GM21825 (cell line): Measurements from ENCODE around the gene VSTM2B.
"Not testable (repeated sequence)": the region's sequence is repeated elsewhere in the genome, so short reads cannot be mapped to it uniquely, and the experiment has no call there.

Experiments used
- ATAC-seq: cut with Tn5 transposase; IDR thresholded peaks from one replicate; pipeline ENCODE4 v1.9.1; 2021; ENCODE audit warnings: mild to moderate bottlenecking, moderate library complexity; ENCODE audit not compliant: unreplicated experiment

VSTM2B gene

DNA sequence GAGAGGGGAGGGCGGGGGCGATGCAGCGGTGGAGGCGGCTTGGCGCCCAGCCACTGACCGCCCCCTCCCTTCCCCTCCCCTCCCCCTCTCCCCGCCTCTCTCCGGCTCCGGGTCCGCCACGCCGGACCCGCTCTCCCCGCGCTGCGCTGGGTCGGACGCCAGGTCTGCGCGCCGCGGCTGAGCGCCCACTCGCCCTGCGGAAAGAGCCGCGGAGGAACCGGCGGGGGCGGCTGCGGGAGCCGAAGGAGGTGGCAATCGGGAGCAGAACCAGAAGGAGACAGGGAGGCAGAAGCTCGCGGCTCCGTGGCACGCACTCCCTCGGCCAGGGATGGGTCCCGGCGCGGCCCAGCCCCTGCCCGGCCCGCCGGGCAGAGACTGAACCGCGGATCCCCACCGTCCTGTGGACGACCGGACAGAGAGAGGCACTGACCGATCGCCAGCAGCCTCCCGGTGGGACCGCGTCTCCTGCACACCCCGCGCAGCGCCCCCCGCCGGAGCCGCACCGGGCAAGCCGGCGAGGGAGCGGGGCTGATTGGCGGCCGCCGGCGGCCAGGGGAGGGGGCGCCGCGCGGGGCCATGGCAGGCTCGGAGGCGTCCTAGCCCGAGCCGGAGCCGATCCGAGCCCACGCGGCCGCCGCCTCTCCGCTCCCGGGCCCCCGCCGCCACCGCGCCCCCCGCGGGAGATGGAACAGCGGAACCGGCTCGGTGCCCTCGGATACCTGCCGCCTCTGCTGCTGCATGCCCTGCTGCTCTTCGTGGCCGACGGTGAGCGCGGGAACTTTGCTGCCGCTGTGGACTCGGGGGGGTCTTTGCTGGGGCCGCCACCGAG is at the start of gene VSTM2B:
TSS of gene VSTM2B (plus strand) at position 94 of the 829 bp plus-strand sequence. CDS start at position 684, 590 bp downstream.
- no peak for ATAC-seq

DNA sequence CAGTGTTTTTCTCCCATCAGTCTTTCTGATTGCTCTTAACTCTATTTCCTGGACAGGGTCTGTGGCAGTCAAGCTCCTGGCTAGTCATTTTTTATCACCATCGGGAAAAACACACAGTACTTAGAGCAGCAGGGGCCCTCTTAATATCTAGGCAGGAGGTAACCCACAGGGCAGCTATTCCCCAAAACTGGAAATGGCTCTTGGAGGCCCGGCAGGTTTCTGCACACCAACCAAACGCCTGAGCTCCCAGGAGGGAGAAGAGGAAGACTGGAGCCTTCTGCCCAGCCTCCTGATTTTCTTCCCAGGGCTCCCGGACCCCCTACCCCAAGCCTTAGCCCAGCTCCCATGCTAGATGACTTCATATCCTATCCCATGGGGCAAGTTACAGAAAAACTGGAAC is 49.3 kb upstream of the VSTM2B start:
- ATAC-seq, result no peak

DNA sequence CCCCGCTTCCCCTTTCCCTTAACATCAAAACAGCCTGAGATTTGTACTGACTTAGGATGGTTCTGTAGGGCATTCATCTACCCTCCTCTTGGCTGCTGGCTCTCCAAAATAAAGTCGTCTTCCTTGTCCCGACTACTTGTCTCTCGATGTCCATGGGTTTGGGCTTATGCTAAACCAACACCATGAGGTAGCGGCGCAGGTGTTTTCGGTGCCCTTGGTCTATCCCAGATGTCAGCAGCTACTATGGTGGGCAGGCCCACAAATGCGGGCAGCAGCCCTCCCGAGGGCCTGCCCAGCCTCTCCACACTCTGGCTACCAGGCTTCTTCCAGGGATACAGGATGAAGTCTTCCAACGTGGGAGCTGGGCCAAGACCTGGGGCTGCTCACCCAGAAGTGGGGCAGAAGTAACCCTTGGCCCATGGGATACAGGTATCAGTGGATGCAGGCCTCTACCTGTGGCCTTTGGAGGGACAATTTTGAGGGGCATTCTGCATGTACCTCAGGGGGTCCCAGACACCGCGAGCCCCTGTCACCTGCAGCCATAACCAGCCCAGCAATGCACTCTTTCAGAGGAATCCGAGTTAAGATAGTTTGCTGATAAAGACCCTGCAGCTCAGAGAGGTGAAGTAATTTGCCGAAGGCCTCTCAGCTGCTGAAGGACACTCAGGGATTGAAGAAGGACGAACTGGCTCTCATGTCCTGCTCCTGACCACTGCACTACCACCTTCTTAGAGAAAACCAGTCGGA is 47.8 kb upstream of the VSTM2B start:
- no peak for ATAC-seq

DNA sequence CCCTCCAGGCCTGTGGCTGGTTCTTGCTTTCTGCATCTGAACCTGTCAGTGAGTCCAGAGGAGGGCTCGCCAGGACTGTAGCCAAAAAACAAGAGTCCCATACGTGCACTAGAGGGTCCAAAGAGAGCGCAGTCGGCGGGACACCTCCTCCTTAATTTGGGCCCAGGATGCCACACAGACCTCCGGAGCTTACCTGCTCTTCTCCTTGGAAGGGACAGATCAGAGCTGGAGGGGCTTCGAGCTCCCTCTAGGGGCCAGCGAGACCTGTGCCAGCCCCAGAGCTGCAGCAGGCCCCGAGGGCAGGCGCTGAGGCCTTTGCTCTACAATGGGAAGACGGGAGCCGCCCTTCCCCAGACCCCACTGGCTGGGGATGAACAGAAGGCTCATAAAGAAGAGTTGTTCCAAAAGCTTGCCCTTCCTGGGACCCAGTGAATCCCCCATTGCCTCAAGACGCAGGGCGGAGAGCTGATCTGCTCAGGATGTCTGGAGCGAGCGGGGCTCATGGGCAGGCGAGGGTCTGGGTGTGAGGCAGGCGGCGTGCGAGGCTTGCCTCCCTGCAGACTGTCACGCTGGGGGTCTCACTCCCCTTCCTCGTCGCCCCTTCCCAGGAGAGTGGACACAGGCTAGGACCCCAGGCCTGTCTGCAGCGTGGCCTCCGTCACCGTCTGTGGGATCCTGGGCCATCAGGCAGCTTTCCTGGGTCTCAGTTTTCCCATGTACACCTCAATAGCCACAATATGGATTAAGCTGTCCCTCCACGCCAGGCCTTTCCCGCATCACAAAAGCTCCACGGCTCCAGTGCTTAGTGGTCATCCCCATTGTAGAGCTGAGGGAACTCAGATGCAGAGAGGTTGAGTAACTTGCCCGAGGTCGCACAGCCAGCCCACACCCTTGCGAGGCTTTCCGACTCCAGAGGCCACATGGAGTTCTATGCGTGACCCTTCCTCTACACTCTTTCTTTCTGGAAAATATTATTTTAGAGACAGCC is 46.9 kb upstream of the VSTM2B start:
- no peak for ATAC-seq

DNA sequence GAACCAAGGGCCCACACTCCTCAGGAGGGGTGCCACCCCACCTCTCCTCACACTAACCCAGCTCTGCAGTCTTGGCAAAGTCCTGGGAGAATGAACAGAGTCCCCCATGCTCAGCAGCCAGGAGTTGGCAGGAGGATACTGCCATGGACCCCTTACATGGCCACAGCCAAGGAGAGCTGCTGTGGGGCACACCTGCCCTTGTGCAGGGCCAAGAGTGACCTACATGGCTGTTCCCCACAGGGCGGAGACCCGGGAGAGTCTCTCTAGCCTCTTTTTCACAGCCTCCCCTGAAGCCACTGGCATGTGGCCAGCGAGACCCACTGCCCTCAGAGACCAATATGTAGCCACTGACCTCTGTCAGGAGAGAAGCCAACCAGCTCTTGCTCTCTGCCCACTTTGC is 45.9 kb upstream of the VSTM2B start:
- no peak for ATAC-seq

DNA sequence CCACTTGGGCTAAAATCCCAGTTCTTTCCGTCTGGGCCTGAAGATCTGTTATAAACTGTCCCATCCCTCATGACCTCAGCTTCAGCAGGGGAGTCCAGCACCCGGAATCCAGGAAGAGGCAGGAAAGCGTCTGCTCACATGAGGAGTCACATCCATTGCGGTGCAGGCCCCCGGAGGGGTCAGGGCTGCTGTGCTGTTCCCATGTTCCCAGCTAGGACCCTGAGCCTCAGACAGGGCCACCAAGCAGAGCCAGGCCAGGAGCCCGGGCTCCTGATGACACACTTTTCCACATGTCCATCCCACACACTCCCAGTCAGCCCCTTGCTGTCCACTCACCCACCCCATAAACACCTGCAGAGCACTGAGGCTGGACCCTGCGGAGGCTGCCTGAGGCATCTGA is 45.3 kb upstream of the VSTM2B start:
- ATAC-seq, result no peak

DNA sequence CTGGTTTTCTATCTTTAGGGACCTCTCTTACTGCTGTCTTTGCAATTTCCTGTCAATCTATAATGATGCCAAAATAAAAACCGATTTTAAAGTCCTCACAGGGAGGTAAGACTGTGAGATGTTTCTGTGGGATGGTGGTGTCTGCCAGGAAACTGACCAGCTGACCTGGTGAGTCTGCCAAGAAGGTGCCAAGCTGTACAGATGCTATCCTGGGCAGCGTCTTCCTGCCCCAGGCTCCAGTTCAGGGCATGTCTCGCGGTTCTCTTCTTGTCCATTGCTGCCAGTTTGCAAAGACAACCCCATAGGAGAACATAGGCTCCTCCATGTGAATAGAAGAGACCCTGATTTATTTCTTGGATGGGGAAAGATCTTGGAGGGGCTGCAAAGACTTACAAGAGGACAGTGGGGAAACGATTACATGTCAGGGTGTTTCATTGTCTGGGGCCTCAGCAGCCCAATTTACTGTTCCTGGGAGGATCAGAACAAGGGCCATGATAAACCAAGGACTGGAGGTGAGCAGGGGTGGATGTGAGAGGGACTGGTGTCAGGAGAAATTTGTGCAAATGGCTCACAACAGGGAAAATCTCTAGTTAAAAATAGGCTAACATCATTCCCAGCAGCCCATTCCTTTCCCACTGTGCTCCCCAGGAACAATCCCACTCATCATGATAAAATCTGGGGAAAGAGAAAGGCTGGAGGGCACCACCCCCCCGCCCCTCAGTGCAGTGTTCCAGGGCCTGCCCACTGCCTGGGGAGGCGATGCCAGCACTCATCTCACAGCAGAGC is 42.7 kb upstream of the VSTM2B start:
- ATAC-seq, result no peak

DNA sequence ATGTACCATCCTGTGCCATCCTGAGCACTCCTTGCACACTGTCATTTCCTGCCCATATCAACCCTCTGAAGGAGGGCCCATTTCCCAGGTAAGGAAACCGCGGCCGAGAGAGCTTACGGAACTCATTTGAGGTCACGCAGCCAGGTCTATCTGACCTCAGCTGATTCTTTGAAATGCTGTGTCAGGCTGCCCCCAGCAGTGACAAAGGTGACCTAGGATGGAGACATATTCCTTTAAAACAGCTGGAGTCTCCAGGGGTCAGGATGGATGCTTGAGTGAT is 42.2 kb upstream of the VSTM2B start:
- ATAC-seq, result no peak

DNA sequence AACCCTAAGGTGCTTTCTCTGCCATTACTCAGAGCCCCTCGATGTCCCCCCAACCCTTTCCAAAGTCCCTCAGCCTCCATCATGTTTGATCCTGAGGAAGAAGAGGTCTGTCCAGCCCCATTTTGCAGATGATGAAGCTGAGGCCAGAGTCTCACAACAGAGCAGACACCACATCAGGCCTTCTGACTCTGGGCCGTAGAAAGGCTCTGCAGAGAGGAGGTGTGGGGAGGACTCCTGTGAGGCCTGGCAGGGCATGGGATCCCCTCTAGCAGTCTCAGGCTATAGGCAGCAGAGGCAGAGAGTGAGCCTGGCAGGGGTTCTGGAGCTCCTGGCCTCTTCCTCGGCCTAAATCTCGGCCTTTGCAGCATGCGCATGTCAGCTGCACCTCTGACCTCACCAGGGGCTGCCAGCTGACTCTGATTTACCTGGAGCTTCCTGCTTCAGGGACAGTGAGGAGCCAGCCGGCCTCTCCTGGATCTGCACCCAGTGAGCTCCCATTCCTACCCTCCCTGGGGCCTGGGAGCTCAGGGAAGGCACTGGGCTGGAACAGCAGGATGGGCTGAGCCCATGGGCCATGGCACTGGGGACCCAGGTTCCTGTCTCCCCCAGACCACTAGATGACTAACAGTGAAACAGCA is 41.7 kb upstream of the VSTM2B start:
- ATAC-seq, result no peak

DNA sequence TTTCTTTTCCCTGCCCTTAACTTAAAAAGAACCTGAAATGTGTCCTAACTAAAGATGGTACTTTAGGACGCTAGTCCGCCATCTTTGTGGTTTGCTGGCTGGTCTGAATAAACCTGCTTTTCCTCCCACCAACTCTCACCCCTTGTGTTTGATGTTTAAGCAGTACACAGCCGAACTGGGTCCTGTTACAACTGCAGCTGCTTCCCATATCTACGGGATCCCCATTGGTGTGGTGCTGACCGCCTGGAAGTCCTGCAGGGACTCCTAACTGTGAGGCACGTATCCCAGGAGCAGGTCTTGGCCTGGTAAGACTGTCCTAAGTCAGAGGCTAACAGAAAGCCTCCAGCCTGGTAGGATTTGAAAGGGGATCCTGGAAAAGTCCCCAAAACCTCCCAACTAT is 40.9 kb upstream of the VSTM2B start:
- ATAC-seq, result no peak

DNA sequence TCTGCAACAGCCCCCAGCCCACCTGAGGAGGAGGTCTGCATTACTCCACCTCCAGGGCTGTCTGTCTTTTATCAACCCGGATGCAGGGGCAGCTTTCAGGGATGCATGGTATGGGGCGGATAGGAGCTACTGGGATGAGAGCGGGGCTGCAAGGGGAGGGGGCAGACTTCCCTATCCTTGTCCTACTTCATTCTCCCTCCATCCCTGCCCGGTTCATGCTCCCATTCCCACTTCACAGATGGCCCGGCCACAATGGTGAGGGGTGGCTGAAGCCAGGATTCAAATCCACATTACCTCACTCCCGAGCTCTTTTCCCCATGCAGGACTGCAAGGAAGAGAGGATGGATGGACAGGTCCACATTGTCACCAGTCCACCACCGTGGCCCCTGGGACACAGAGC is 40.5 kb upstream of the VSTM2B start:
- ATAC-seq, result no peak

DNA sequence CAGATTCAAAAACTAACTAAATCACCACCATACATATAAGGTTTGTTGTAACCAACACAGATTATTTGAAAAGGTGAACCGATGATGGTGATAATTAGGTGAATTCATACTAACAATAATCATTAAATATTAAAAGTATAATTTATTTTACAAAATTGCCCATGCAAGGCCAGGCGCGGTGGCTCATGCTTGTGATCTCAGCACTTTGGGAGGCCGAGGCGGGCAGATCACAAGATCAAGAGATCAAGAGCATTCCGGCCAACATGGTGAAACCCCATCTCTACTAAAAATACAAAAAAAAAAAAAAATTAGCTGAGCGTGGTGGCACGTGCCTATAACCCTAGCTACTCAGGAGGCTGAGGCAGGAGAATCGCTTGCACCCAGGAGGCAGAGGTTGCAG is 38.8 kb upstream of the VSTM2B start:
- ATAC-seq, result not testable (repeated sequence)

DNA sequence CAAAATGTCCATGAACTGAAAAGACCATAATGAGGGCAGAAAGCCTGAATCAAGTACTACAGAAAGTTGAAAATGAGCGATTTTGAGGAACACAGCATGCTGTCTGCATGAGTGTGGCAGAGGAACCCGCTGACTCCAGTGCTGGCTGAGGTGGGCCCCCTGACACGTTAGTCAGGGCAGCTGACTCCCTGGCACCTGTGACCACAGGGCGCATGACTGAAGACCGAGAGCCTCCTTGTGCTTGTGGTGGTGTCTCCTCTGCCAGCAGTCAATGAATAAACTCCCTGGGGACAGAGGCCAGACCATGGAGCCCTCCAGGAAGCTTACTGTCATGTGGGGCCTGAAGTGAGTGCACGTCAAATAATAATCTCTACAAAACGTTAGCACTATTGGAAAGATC is 38.4 kb upstream of the VSTM2B start:
- ATAC-seq, result no peak

DNA sequence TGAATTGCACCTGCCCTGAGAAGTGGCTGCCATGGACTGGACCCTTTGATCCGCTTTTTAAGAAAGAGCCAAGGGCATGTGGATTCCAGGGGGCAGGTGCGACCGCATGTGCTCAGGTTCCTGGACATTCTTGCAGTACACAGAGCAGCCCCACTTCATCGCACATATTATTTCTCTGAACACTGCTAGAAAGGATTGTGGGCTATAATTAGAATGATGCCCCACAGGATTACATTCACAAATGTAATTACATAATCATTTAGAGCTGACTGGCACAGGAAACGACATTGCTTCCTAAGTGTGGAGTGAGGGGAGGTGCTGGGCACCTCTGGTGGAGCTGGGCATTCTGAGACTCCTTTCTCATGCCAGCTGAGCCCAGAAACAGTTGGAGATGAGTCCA is 37.5 kb upstream of the VSTM2B start:
- ATAC-seq, result no peak

DNA sequence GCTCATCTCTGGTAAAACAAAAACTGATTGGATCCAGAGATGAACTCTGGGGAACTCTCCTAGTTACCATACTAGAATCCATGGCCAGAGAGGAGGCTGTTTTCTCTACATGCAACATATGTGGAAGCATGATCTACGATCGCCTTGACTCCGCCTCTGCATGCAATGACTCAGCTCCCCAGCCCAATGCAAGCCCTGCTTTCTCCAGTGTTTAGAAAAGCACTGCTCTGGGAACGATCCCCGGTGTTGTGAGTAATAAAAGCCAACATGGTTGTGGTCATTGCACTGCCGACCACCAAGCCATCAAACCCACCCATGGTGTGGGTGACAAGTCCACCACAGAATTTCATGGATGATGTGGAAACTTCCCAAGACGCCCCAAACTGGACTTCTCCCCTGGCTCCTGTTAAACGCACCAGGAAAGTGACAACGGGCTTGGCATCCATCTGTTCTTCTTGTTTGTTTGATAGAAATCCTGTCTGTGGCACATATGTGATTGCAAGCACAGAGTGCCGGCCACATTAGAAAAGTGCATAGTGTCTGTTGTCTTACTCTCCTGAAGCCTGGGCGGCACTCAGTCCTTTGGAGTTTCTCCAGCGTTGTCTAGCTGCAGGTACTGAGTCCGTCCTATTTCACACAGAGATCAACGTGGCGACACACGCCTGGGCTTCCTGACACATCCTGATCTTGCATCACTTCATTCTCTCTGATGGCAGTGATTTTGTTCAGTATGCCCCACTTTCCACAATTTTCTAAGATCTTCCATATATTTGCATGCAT is 36.4 kb upstream of the VSTM2B start:
- ATAC-seq, result no peak

DNA sequence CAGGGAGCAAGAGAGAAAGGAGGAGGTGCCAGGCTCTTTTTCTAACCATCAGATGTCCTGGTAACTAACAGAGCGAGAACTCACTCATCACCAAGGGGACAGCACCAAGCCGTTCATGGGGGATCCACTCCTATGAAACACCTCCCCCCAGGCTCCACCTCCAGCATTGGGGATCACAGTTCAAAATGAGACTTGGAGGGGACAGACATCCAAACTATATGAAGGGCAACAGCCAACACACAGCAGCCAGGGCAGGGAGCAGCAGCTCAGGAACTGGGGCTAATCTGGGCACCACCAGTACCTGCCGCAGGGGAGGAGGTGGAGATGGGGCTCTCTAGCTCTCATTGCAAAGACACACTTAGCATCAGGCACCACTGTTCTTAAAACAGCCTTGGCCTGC is 34.3 kb upstream of the VSTM2B start:
- no peak for ATAC-seq

DNA sequence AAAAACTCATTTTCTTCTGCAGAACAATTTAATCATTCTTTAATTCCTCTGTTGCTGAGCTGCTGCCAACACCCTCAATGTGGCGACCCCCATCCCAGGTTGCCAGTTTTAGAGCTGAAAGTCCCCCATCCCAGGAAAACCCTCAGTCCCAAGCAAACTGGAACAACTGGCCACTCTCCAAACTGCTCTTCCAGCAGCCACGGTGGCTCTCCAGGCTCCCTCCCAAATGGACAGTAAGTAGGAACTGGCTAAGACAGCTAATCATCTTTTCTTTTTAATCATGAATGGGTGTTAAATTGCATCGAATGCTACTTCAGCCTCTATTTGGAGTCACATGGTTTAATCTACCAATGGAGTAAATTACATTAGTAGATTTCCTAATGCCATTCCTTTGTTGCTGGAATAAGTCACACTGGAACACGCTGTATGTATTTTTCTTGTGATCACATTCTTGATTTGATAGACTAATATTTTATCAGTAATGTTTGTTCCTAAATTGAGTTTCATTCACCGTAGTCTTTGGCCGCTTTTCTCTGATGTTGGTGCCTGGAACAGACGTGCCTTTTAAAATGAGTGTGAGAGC is 33.7 kb upstream of the VSTM2B start:
- ATAC-seq, result no peak

DNA sequence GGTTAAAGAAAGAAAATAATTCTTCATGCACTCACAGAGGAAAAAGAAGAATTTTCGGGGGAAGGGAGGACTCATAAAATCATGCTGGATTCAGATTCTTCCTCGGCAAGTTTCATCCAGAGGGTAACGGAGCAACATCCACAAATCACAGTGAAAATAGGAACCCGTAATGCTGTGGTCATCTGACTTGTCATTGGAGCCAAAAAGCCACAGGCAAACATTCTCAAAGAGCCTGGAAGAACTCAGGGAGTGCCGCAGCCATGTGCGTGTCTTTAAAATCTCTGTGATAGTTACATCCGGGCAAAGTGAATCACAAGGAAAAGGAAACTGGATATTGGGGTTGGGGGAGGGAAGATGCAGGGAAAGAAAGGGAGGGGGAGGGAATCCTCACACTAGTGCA is 33.0 kb upstream of the VSTM2B start:
- no peak for ATAC-seq

DNA sequence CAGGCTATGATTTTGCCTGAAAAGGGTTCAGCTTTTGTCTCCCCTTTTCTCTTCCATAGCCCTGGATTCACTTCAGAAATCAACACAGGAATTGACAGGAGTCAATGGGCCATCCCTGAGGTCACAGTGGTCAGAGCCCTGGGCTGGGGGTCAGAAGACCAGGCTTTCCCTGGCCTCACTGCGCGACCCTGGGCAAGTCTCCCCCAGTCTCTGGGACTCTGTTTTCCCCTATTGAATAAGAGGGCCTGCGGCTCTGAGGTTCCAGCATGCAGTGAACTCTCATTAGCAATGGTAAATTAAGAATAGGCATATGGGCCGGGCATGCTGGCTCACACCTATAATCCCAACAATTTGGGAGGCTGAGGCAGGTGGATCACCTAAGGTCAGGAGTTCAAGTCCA is 30.7 kb upstream of the VSTM2B start:
- no peak for ATAC-seq
